Peyer's patch (tissue), 4 donors: ENCODE measurements around the gene MAPKAPK3.

Source experiments
- POLR2A ChIP-seq, 2 donors: fragments of 450-650 bp; IDR thresholded peaks; one replicate each; pipeline ENCODE4 v1.5.1; 2017; ENCODE audit warnings: antibody characterized with exemption in 2 of 2, mild to moderate bottlenecking in 2 of 2, moderate library complexity in 2 of 2
- TF ChIP-seq, protein P1 (sequence below), 6 experiments: fragments of 450-650 bp in 4 of 6; fragments of 200-600 bp in 2 of 6; sonication (generic) in 1 of 6; IDR thresholded peaks; one replicate each; pipeline ENCODE4 v1.5.1; 2017 to 2019; ENCODE audit warnings: antibody characterized with exemption in 6 of 6, mild to moderate bottlenecking in 3 of 6, moderate library complexity in 1 of 6

DNA sequence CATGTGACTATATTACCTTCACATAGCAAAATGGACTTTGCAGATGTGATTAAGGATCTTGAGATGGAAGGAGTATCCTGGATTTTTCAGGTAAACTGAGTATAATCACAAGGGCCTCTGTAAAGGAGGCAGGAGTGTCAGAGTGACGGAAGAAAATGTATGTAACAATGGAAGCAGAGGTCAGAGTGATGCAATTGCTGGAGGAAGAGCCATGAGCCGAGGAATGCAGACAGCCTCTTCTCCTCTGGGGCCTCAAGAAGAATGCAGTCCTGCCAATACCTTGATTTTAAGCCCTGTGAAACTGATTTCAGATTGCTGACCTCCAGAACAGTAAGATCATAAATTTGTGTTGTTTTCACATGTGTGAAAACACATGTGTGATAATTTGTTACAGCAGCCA lies 32.6 kb upstream of the MAPKAPK3 start:
- TF ChIP-seq, protein P1, sequence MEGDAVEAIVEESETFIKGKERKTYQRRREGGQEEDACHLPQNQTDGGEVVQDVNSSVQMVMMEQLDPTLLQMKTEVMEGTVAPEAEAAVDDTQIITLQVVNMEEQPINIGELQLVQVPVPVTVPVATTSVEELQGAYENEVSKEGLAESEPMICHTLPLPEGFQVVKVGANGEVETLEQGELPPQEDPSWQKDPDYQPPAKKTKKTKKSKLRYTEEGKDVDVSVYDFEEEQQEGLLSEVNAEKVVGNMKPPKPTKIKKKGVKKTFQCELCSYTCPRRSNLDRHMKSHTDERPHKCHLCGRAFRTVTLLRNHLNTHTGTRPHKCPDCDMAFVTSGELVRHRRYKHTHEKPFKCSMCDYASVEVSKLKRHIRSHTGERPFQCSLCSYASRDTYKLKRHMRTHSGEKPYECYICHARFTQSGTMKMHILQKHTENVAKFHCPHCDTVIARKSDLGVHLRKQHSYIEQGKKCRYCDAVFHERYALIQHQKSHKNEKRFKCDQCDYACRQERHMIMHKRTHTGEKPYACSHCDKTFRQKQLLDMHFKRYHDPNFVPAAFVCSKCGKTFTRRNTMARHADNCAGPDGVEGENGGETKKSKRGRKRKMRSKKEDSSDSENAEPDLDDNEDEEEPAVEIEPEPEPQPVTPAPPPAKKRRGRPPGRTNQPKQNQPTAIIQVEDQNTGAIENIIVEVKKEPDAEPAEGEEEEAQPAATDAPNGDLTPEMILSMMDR (IDR thresholded peaks at IDR 0.05) = no peak
- TF ChIP-seq POLR2A (IDR thresholded peaks at IDR 0.05) = no peak
